OCI-M2 (cell line): Measurements from ENCODE around the gene CCDC14.
A peak's percentile ranks its signal among the peaks of the same experiment; 100 is the strongest.
"Not testable (repeated sequence)": the region's sequence is repeated elsewhere in the genome, so short reads cannot be mapped to it uniquely, and the experiment has no call there.

Experiments used
- DNase-seq: peaks from one replicate; lab custom pipeline; 2025; ENCODE audit not compliant: unreplicated experiment; lab: John Stamatoyannopoulos, UW

CCDC14 gene, protein sequence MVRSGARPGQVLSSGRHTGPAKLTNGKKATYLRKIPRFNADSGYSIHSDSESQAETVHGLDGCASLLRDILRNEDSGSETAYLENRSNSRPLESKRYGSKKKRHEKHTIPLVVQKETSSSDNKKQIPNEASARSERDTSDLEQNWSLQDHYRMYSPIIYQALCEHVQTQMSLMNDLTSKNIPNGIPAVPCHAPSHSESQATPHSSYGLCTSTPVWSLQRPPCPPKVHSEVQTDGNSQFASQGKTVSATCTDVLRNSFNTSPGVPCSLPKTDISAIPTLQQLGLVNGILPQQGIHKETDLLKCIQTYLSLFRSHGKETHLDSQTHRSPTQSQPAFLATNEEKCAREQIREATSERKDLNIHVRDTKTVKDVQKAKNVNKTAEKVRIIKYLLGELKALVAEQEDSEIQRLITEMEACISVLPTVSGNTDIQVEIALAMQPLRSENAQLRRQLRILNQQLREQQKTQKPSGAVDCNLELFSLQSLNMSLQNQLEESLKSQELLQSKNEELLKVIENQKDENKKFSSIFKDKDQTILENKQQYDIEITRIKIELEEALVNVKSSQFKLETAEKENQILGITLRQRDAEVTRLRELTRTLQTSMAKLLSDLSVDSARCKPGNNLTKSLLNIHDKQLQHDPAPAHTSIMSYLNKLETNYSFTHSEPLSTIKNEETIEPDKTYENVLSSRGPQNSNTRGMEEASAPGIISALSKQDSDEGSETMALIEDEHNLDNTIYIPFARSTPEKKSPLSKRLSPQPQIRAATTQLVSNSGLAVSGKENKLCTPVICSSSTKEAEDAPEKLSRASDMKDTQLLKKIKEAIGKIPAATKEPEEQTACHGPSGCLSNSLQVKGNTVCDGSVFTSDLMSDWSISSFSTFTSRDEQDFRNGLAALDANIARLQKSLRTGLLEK

DNA sequence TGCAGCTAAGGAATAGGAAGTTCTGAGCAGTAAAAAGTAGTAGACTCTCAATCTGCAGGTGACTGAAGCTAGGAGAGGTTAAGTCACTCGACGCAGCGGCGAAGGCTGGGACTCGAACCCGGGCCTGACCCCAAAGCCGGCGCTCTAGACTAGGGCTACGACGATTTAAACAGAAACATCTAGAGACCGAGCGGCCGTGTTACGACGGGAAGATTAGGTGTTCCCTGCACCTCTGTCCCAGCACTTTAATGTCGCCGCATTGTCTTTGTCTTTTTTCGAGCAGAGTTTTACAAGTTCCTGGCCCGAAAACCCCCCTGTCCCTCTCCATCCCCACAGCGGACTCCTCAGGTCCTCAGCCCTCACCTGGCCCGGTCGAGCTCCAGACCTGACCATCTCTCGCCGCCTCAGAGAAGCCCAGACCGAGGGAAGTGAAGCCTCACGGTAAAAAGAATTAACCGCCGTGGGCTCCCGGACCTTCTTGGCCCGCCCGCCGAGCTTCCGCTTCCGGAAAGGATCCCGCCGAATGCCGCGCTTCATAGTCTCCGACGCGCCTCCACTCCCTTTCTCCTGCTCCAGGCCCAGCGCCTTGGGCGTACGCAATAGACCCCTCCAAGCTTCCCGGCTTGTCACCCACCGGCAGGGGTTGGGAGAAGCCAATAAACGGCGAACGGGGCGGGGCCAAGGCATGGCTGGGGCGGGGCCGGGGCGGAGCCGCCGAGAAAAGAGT is at the start of gene CCDC14:
Gene CCDC14, minus strand, starts transcription at position 449 of the 727 bp plus-strand sequence. Its CDS starts 56 bp downstream, at position 393.
- peak; percentile 39 for DNase-seq

DNA sequence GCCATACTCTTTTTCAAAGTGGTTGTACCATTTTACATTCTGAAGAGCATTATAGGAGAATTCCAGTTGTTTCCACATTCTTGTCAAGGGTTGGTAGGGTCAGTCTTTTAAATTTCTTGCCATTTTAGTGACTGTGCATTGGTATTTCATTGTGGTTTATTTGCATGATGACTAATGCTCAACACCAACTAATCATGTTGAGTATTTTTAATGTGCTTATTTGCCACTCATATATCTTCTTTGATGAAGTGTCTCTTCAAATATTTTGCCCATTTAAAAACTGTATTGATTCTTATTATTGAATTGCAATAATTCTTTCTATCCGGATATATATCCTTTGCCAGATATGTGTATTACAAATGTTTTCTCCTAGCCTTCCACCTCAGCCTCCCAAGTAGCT is 47.3 kb upstream of the CCDC14 start:
- DNase-seq = not testable (repeated sequence)

DNA sequence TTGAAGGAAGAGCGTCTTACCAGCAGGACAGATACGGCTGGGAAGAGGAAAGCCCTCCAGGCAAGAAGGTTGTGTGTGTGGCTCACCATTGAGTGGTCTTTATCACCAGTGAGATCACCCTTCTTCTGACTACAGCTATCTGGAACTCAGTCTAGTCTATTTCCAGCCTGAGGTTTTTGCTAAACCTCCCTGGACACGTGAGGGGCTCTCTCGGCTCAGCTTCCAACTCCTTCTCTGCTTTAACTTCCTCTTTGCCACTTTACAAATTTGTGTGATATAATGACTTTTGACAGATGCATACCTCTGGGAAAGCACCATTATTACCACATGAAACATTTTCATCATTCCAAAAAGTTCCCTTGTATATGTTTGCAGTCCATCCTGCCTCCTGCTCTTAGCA is 46.2 kb upstream of the CCDC14 start:
- no peak for DNase-seq

DNA sequence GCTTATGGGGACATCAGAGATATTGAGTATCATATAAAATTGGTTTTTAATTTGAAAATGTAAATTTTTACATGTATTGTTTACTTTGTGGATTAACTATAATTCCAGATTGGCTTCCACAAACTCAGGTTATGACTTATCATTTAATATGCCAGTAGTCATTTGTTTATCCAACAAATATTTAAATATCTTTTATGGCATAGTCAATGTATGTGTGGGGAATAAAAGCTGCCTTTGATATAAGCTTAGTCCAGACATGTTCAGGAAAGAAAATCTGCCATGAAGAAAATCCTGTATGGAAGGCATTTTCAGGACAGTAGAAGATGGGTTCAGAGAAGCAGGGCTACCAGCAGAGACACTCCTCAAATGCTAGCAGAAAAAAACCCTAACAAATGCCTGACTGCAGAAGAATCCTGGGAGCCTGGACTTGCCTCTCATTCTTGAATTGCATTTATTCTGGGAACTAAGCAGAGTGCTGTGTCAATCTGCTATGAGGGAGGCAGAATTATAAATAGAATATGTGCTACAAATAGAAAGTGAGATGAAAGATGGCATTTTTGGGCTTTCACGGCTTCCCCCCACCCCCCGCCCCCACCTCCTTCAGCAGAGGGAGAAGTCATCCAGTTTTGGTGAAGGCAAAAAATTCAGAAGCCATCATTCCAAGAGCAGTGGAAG is 41.5 kb upstream of the CCDC14 start:
- DNase-seq = not testable (repeated sequence)

DNA sequence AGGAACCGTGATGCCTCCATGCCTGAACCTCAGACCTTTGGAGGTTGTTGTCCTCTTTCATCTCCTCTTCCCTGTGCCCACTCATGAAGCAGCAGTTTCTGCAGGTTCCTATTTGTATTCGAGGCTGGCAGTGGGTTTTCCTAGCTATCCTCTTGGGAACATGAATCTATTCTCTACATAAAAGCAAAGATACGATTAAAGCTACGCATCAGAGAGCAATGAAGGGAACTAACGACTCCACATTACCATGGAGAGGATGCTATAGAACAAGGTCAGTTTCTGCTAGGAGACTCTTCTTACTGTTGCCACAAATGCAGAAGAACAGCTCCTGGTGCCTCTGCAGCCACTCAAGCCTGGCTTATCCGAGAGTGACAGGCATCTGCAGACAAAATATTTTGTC is 40.3 kb upstream of the CCDC14 start:
- not testable (repeated sequence) for DNase-seq

DNA sequence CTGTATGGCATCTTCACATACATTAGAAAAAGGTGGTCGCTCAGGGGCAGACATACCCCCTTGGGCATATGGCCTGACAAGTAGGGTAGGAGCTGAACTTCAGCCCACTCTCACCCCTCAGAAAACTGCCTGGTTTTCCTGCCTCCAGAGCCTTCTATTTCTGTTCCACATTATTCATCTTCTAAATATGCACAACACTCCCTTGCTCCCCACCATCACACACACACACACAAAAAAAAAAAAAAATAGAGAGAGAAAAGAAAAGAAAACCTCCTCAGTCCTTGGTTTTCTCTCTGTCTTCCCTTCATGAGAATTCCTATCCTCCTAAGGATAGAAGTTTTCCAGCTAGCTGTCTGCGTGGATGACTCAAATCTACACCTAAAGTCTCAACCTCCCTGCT is 36.5 kb upstream of the CCDC14 start:
- DNase-seq = no peak

DNA sequence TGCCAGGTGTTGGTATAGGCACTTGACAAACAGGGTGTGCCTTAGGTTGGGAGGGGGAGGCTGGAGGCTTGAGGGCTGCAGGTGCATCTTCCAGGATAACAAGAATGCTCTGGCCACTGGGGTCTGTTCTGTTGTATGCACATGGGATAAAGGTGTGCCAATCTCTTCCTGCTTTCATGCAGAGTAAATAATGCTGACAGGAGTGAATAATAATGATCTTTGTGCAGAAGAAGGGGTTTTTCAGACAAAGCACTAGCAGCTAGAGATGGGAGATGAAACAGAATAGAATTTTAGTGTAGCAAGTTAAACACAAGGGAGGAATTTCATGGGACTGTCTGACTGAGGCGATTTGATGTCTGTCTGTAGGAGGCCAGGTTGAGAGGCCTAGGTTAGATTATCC is 32.8 kb upstream of the CCDC14 start:
- no peak for DNase-seq

DNA sequence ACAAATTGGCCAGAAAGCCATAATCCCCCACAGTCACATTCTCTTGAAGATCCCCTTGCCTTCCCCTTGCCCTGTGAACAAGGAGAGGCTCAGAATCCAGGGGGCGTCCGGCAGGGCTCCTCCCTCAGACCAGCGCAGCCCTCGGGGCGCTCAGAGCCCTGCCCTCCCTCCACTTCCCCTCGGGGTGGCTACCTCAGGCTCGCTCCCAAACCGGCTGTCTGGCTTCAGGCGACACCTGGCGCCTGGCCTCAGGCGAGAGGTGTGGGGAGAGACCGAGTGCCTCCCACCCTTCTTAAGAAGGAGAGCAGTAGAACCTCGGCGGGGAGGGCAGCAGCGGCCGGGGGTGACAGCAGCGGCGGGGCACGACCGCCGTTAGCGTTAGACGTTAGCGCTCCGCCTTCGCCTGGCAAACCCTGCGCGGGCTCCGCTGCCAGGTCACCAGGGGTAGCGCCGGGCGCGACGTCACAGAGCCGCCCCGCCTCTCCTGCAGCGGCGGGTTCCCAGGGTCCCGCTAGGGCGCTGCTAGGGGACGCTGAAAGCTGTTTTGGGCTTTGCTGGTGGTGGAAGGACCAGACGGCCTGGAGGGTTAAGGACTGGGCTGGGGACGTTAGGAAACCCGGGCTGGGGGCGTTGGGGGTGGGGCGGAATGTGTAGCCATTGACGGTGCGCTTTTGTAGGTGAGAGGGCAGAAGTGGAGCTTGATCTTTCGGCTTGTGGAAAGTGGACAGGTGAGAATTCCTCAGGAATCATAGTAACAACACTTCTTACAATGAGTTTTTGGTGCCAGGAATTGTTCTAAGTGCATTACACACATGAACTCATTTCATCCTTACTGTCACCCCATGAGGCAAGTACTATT is 30.9 kb upstream of the CCDC14 start, which contains the start of gene ROPN1:
Gene ROPN1, minus strand, starts transcription at position 395 of the 859 bp plus-strand sequence. CDS start 11,643 bp downstream, outside the sequence.
- DNase-seq = not testable (repeated sequence)

DNA sequence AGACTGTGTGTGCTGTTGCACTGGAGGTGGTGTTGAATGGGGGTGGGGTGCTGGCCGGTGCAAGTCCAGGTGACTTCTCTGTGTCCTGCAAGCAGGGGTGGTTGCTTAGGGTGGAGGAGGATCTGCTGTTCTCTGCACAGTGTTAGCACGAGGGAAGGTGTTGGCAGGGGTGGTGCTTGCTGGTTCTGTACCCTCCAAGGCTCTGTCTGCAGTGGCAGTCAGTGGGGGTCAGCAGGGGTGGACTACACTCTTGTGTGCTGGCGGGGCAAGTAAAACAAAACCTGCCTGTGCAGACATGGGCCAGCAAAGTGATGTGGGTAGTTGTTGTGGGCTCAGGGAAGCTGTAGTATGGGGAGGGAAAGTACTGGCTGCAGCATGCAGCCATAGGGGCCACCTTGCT is 25.4 kb upstream of the CCDC14 start:
- no peak for DNase-seq

DNA sequence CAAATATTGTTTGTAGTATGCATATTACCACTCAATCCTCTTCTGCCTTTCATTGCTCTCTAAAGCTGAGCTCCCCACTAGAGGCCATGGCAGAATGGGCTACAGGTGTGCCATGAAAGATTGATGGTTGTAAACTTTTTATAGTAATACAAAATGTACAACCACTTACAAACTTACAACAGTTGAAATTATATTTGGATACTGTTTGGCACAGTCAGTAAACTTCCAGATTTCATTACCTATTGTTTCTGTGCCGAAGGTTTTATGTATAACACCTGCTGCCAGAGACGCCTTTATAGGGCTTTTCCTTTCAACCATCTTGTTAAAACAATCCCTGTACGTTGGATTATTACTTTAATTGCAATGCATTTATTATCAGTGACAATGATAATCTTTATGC is 23.9 kb upstream of the CCDC14 start:
- DNase-seq = no peak

DNA sequence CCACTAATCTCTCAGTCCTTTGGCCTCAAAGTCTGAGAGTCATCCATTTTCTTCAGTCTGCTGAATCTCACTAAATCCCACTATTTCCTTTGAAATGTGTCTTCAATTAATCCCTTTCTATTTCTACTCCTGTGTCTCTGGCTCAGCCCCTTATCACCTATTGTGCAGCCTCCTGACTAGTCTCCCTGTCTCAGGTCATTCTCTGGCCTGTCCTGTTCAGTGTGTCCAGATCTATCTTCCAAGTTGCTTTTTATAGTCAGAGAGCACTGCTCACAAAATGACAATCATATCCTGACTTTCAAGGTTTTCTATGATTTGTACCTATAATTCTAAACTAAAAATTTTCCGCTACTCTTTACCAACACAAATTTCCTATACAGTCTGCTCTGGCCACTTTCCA is 23.3 kb upstream of the CCDC14 start:
- no peak for DNase-seq

DNA sequence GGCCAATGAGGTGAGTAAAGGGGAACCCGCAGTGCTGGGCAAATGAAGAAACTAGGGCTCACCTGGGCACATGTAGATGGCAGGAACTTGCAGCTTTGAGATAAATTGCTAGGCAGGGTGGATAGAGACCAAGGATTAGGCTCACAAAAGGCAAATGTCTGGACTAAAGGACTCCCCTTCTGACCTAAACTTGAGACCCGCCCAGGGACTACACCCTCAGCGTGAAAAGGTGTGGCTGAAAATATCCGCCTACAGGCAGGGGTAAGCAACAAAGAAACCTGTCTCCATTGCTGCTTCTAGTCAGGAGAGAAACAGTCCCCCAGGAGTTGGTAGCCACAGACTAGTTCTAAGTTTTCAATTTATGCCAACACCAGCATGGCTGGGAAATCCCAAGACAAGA is 20.3 kb upstream of the CCDC14 start:
- DNase-seq = not testable (repeated sequence)

DNA sequence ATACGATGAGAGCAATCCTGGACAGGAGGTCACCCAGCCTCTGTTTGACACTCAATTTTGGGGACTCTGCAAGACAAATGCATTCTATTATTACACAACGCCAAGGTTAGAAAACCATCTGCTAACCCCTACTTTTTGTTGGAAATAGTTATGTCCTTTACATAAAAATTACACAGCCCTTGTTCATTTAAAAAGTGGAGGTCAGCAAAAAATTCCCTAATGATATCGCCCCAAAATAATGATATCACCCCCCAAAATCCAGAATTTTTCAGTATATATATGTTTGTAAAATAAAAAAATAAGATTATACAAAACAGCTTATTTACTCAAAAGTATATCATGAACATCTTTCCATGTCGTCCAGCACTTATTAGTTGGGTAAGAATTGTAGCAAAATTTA is 19.5 kb upstream of the CCDC14 start:
- no peak for DNase-seq

DNA sequence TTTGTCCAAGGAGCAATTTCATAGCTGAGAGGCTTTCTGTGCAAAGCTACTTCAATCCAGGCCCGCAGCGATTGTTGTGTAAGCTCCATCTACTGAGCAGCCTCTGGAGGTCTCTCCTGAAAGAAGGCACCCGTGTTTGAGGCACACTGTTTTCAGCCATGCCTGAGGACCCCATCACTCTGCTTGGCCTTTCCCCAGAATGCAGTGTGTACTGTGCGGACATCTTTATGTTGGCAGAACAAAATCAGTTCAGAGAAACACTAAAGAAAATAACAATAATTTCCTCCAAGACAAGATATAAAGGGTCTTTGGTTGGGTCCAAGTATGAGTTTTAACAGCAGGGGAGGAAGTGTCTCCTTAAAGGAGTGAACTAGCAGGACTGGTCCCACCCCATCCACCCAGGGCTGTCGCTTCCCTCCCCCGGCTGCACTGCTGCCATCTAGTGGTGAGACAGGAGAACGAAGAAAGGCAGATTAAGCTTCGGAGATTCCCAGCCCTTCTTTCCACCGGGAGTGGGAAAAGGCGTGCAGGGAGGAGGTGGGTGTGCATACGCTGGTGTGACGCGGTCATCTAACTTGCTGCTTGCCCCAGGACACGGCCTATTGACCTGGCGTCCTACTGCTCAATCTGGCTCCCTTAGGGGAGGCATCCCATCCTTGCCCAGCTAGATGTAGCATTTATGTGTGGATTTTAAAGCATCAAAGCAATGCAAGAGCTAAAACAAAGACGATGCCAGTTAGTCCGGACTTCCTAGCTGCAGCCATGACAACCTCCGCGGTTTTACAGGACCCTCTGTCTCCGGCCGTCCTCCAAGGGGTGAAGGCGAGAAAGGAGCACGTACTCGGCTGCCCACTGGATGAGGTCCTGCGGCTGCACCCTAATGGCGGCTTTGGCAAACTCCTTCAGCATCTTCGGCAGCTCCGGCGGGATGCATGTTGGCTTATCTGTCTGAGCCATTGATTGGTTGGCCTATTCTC is 18.8 kb upstream of the CCDC14 start:
- DNase-seq = not testable (repeated sequence)

DNA sequence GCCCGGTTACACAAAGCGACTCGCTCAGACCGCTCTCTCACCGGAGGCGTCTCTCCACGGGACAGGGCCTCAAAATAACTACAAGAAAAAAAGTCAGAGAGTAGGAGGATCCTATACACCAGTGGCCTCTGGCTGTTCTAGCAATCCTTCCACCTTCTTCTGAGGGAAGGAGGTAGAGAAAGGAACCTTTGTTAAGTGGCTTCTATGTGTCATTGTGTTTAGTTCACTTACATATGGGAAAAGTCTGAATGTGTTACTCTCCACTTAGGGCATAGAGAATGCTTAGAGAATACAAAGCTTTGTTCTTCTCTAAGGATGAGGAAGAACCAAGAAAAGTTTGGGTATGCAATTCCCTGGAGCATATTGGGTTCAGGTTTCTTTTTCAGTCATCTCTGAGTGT is 15.9 kb upstream of the CCDC14 start:
- not testable (repeated sequence) for DNase-seq

DNA sequence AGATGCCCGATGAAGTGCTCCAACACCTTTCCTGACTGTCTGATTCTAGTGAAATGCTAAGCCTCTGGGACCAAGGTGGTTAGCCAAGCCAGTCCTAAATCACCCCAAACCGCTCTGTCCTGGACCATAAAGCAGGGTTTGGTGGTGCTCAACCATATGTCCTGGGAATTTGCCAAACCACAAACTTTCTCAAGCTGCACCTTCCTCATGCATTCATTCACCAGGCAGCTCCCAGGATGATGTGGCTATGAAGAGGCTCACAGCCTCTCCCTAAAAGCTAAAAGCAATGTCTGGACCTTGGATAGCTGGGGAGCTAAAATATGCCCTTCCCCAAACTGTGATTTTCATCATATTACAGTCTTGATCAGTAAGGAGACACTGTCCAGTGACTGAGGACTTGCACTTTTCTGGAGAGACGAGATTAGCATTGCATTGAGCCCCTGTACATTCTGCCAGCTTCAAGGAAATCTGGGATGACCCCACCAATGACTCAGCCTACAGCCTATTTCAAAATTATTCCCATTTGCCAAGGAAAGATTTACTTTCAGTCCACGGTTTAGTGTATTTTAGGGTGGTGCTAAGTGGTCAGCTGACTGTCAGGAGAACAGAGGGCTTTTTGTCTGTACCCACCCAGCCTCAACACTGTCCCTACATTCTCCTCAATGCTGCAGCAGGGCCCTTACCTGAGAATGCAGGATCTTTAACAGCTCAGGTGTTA is 15.3 kb upstream of the CCDC14 start:
- DNase-seq = not testable (repeated sequence)

DNA sequence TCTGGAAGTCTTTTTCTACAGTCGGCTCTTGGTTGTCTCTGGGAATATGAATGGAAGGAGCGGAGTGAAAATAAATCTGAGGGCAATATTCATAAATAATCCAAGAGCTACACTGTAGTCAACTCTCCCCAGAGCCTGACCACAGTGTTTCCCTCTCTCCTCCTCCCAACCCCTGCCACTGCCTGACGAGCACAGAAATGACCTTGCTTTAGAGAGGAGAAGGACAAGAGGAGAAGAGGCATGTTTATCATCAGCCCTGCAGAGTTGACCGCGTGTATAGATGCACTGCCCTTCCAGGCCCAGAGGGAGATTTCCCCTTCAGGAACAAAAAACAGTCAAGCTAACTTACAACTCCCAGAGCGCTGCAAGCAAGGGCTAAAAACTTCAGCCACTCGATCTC is 14.0 kb upstream of the CCDC14 start:
- DNase-seq = not testable (repeated sequence)

DNA sequence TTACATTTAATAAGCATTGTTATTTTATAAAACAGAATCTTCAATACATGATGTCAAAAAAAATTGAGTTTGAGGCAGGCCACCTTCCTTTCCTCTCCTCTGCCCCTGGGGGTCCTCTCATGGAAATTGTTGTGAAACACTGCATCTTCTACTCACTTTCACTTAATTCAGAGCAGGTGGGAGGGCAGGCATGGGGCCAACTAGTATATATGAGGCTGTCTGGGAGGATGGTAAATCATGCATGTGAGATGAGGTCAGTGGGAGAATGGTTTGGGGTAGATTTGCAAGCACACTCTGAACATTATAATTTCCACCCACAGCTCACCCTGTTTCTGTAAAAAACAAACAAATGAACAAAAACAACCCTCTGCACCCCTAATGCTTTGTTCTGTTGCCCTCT is 10.4 kb upstream of the CCDC14 start:
- no peak for DNase-seq
